ENCODE data around the gene ZCCHC14.

ZCCHC14 gene

GRCh38 chr16:87528690-87529579, 36.1 kb upstream of the ZCCHC14 start:
- Histone ChIP-seq H3K36me3 (ENCODE audit: low read length) (no peaks in the 10 kb centered on the region), H2AFZ (ENCODE audit: low read depth, low read length, severe bottlenecking) (no peak overlapping the region), H3K9ac (ENCODE audit: low read length) (no peak overlapping the region), H3K4me3 (ENCODE audit: insufficient read depth, low read length, poor library complexity, severe bottlenecking) (no peak overlapping the region), H3K27me3 (ENCODE audit: low read length) (no peaks in the 10 kb centered on the region), H3F3A (ENCODE audit: insufficient read depth) (no peaks in the 10 kb centered on the region), H4K20me1 (ENCODE audit: low read depth, low read length) (no peaks in the 10 kb centered on the region), H3K27ac (ENCODE audit: low read depth, low read length) (no peak overlapping the region), H3K79me2 (ENCODE audit: insufficient read depth, low read length) (no peaks in the 10 kb centered on the region), H3K9me2 (replicated peaks; ENCODE audit: insufficient read depth, low read length) (no peaks in the 10 kb centered on the region), H3K9me3 (ENCODE audit: insufficient read depth, low read length) (0 out of 2 replicates have a peak, but pooled peaks cover 3% of the 10 kb centered on the region), H3K4me2 (ENCODE audit: low read depth, low read length, poor library complexity, severe bottlenecking) (no peak overlapping the region)
- TF ChIP-seq CTCF (IDR thresholded peaks at IDR 0.05; ENCODE audit: insufficient read depth, low read length, poor library complexity, severe bottlenecking) (no peak), EZH2phosphoT487 (conservative IDR thresholded peaks at IDR 0.05; ENCODE audit: low read length) (no peak)

GRCh38 chr16:87527055-87527724, 34.4 kb upstream of the ZCCHC14 start:
- H3K79me2 ChIP-seq (ENCODE audit: insufficient read depth, low read length), result no peaks in the 10 kb centered on the region
- H3K27me3 ChIP-seq (ENCODE audit: low read length), result no peaks in the 10 kb centered on the region
- no peaks in the 10 kb centered on the region for H3K36me3 ChIP-seq (ENCODE audit: low read length)
- H2AFZ ChIP-seq (ENCODE audit: low read depth, low read length, severe bottlenecking), result no peak overlapping the region
- H3K27ac ChIP-seq (ENCODE audit: low read depth, low read length), result no peak overlapping the region
- H3K4me3 ChIP-seq (ENCODE audit: insufficient read depth, low read length, poor library complexity, severe bottlenecking), result no peak overlapping the region
- H4K20me1 ChIP-seq (ENCODE audit: low read depth, low read length), result no peaks in the 10 kb centered on the region
- H3K9ac ChIP-seq (ENCODE audit: low read length), result no peak overlapping the region
- TF ChIP-seq CTCF (IDR thresholded peaks at IDR 0.05; ENCODE audit: insufficient read depth, low read length, poor library complexity, severe bottlenecking) (no peak), EZH2phosphoT487 (conservative IDR thresholded peaks at IDR 0.05; ENCODE audit: low read length) (no peak)
- H3K9me3 ChIP-seq (ENCODE audit: insufficient read depth, low read length), result no peaks in the 10 kb centered on the region
- no peaks in the 10 kb centered on the region for H3K9me2 ChIP-seq (replicated peaks; ENCODE audit: insufficient read depth, low read length)
- no peak overlapping the region for H3K4me2 ChIP-seq (ENCODE audit: low read depth, low read length, poor library complexity, severe bottlenecking)
- no peaks in the 10 kb centered on the region for H3F3A ChIP-seq (ENCODE audit: insufficient read depth)

GRCh38 chr16:87526238-87526947, 33.6 kb upstream of the ZCCHC14 start:
- no peaks in the 10 kb centered on the region for H3K36me3 ChIP-seq (ENCODE audit: low read length)
- no peaks in the 10 kb centered on the region for H3K9me2 ChIP-seq (replicated peaks; ENCODE audit: insufficient read depth, low read length)
- no peak overlapping the region for H3K9ac ChIP-seq (ENCODE audit: low read length)
- H3K79me2 ChIP-seq (ENCODE audit: insufficient read depth, low read length), result no peaks in the 10 kb centered on the region
- no peak overlapping the region for H3K4me2 ChIP-seq (ENCODE audit: low read depth, low read length, poor library complexity, severe bottlenecking)
- TF ChIP-seq EZH2phosphoT487 (conservative IDR thresholded peaks at IDR 0.05; ENCODE audit: low read length) (no peak), CTCF (IDR thresholded peaks at IDR 0.05; ENCODE audit: insufficient read depth, low read length, poor library complexity, severe bottlenecking) (no peak)
- no peak overlapping the region for H2AFZ ChIP-seq (ENCODE audit: low read depth, low read length, severe bottlenecking)
- no peak overlapping the region for H3K4me3 ChIP-seq (ENCODE audit: insufficient read depth, low read length, poor library complexity, severe bottlenecking)
- no peaks in the 10 kb centered on the region for H3F3A ChIP-seq (ENCODE audit: insufficient read depth)
- H3K27me3 ChIP-seq (ENCODE audit: low read length), result no peaks in the 10 kb centered on the region
- no peak overlapping the region for H3K27ac ChIP-seq (ENCODE audit: low read depth, low read length)
- no peaks in the 10 kb centered on the region for H4K20me1 ChIP-seq (ENCODE audit: low read depth, low read length)
- no peaks in the 10 kb centered on the region for H3K9me3 ChIP-seq (ENCODE audit: insufficient read depth, low read length)
